HG03432 (cell line): ENCODE data around the gene REP15.
"Not testable (repeated sequence)": the region's sequence is repeated elsewhere in the genome, so short reads cannot be mapped to it uniquely, and the experiment has no call there.

ENCODE experiments used
- ATAC-seq: cut with Tn5 transposase; IDR thresholded peaks from one replicate; pipeline ENCODE4 v1.9.1; 2021; ENCODE audit warnings: mild to moderate bottlenecking, moderate library complexity; ENCODE audit not compliant: unreplicated experiment

REP15 gene, protein sequence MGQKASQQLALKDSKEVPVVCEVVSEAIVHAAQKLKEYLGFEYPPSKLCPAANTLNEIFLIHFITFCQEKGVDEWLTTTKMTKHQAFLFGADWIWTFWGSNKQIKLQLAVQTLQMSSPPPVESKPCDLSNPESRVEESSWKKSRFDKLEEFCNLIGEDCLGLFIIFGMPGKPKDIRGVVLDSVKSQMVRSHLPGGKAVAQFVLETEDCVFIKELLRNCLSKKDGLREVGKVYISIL

DNA sequence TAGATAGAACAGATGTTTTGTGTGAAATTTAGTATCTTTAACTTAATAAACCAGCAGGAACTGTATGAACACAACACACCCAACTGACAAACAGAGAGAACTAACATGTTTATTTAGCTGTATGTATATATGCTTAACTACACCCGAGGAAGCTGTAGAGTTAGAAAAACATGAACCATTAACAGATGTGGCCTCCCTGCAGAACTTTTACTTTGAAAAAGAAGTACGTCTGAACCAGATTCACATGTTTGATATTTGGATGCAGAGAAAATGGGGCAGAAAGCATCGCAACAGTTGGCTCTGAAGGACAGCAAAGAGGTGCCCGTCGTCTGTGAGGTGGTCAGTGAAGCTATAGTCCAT lies at the start of gene REP15:
TSS of gene REP15 (plus strand) at position 155 of the 360 bp plus-strand sequence. CDS start at position 271, 116 bp downstream.
- ATAC-seq, result no peak

DNA sequence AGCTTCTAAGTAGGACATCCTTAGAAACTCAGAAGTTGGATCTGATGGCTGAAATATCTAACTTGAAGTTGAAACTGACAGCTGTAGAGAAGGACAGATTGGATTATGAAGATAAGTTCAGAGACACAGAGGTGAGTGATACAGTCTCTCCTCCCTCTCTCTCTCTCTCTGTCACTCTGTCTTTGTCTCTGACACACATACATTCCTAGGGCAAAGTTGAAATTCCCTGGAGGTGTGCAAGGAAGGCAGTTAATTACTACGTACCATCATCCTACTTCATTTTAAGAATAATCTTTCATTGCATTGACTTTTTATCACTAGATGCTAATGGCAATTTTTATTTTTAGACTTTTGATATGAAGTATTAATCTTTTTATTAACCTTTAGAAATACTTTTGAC lies 46.2 kb upstream of the REP15 start:
- no peak for ATAC-seq

DNA sequence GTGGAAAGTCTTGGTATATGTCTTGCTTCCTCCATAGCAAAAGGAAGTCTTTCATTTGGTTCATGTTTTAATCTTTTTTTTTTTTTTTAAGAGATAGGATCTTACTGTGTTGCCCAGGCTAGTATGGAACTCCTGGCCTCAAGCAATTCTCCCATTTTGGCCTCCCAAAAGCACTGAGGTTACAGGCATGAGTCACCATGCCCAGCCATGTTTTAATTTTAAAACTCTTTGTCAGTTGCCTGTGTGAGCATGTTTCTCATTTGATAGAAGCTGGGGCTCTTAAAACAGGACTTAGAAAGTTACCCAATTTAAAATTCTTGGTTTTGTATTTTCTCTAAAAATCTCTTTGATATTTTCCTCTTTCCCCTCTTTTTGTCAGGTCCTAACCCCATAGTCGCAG lies 45.0 kb upstream of the REP15 start:
- no peak for ATAC-seq

DNA sequence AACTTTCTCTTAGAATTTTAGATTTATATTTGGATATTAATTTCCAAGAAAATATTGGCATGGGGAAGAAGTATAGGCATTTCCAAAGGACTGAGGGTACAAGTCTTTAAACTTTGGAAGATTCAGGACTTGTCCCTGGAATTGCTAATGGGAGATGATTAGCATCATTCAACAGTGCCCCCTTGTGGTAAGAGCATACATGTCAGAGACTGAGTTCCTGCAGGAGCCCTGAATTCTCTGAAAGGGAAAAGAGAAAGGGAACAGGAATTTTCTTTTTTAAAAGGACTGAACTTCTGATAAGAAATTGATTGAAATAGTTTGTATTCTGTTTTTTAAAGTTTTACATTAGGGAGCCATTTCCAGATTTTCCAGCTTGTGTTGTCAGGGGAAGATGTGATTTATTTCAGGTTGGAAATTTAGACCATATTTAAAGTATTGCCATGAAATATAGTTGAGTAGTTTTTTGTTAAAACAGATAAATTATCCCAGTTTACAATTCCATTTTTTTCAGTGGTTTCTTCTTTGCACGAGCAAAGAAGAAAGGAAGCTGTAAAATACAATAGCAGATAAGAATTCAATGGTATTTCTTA lies 44.0 kb upstream of the REP15 start:
- ATAC-seq, result no peak

DNA sequence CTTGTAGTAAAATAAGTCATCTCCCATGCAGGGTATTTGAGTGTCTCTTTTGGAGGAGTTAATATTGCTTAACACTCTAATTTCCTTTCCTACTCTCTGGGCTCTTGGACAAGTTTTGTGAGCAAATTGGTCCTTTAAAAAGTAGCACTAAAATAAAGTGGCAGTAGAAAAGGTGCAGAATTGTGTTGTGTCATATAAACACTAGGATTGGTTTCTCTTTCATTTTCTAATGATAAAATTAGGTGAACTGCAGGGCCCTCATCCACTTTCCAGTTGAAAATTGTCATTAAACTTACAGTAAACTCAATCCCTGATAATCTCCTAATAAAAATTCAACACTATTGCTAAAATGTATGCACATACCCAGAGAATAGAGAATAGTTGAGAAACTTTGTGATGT lies 42.6 kb upstream of the REP15 start:
- no peak for ATAC-seq

DNA sequence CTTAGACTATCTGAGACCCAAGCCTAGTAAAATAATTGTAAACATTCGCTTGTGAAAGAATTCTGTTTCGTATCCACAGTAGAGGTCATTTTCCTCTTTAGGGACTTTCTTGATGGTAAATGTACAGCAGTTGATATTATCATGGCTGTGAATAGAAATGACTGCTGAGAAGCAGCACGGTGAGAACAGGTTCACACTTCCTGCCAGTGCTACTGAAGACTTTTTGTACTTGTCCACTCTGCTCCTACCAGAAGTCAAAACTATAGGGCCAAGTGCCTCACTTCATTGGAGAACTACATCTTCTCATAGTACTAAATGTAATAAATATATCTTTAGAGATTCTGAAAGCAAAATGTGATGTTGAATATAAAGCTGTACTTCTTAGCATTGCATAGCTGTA lies 40.8 kb upstream of the REP15 start:
- ATAC-seq, result not testable (repeated sequence)

DNA sequence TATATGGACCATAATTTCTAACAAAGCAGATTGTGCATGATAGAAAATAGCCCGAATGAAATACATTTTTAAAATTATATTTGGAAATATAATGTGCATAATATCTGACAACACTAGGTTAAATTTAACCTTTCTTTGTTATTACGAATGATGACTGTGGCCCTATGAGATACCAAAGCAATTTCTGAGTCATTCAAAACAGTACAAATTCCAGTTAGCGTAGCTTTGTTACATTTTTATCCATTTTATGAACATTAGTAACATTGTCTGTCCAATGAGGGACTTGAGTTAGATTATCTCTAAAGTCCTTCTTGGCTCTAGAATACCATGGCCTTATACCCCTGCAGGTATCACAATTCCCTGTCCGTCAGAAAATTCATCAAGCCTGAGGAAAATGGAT lies 39.0 kb upstream of the REP15 start:
- no peak for ATAC-seq

DNA sequence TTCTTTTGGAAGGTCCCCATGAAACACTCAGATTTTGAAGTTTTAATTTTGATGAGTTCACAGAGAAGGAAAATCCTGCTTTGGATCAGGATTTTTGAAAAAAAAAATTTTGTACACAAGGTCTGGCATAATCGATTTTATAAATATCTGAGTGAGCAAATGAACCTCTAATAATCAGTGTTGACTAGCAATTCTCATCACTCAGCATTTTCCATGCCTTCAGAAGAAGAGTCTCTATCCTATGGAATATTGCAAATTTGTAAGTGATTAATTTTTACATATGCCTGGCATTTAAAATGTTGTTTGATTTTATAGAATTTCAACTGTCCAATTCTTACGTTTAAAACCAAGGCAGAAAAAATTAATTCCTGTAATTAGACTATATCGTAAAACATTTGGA lies 30.5 kb upstream of the REP15 start:
- ATAC-seq, result no peak

DNA sequence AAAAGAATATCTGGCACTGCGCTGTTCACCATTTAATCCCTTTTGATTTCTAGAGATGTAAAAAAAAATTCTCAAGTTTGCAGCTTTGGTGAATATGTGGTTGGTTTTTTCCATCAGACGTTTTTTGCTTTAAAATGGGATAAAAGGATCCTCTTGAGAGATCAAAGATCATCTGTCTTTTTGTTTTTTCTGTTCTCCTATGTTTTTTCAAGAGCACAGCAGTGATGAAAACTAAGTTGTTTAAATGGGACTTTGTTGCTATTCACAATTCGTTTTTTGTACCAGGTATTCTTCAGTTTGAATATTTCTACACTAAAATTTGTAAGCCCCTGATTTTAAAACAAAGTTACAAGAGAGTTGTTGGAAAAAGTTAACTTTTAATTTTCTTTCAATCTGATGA lies 29.7 kb upstream of the REP15 start:
- ATAC-seq, result no peak

DNA sequence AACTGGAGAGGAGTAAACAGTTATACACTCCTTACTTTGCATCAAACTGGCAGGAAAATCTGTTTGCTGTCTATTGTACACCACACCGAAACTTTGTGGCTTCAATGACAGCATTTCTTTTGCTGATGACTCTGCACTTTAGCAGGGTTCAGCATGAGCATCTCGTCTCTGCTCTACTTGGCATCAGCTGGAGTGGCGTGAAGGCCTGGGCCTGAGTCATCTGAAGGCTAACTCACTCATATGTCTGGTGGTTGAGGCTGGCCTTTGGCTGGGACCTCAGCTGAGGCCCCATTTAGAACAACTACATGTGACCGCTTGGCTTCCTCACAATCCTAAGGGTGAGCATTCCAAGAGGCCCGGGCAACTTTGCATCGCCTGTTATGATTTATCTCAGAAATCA lies 28.7 kb upstream of the REP15 start:
- ATAC-seq, result no peak

DNA sequence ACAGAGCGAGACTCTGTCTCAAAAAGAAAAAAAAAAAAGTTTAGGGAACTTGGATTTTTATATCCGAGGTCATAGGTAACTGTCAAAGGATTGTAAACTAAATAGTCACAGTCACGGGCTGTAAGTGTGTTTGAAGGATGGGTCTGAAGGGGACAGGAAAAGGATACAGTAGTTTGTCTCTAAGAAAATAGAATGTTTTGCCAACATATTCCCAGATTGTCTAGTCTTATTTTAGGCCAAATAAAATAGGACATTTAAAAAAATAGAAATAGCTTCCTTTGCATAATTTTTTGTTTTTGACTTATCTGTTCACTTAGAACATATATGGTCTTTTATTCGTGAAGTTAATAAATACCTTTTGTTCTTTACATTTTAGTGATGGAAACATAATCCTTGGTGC lies 24.2 kb upstream of the REP15 start:
- no peak for ATAC-seq

DNA sequence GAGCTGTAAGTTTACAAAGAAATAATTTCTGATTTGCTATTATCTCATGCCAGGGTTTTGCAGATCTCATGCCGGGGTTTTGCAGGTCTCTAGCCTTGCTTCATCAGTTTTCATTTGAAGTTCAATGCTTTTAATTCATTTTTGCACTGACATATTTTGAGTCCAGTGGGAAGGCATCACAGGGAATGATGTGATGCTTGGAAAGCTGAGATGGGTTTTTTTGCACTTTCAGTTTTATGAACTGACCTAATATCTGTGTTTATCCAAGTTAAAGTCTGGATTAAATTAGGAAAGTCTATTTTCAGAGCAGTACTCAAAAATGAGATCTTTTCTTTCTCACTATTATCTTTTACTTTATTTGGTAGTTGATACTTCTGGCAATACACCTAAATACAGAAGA lies 23.6 kb upstream of the REP15 start:
- no peak for ATAC-seq

DNA sequence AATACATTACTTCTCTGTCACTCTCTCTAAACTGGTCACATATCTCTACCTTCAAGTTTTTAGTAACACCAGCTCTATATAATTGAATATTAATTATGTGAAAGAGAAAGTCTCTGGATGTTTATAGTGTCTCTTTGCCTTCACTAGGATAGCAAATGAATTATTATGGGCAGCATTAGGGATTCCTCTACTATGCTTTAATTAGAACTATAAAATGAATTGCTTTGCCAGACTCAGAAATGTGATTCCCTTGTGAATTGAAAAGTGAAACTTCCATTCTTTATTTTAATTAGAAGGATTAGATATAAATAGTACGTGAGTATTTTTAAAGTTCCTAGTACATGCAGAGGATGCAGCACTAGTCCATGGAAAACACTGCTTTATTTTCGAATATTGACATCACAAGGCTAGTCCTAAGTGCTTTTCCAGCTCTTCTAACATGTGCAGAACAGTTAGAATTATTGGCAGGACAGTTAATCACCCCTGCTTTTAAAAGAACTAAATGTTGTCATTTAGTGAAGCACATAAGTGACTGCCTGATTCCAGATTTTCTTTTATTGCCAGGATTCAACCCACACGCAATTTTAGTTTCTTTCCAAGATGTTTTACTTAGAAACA lies 23.0 kb upstream of the REP15 start:
- ATAC-seq, result no peak

DNA sequence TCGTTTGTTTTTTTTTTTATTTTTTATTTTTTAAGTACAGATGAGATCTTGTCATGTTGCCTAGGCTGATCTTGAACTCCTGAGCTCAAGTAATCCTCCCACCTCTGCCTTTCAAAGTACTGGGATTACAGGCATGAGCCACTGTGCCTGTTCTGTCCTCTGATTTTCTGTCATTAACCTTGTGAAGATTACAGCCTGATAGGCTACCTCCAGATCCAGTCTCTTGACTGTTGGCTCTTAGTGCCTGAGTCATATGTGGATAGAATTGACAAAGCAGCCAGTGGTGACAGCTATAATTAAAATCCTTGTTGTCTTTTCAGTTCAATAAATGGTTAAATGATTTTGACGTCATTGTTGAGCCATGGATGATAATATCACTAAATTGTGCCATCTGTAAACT lies 21.3 kb upstream of the REP15 start:
- ATAC-seq, result no peak

DNA sequence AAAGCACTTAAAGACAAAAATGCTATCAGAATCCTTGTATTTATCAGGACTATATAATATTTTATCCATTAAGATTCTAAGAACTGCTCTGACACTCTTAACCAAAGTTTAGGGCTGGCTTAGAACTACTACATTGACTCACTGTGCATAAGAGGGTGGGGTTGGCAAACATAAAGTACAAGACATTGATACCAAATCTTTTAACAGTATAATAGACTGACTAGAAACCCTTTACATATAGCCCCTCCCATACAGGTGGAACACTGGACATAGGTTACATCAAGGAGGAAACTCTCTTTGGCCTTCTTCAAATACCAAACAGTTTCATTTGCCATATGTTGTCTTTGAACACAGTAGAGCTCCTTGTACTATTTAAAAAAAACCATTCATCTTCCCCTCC lies 15.6 kb upstream of the REP15 start:
- no peak for ATAC-seq

DNA sequence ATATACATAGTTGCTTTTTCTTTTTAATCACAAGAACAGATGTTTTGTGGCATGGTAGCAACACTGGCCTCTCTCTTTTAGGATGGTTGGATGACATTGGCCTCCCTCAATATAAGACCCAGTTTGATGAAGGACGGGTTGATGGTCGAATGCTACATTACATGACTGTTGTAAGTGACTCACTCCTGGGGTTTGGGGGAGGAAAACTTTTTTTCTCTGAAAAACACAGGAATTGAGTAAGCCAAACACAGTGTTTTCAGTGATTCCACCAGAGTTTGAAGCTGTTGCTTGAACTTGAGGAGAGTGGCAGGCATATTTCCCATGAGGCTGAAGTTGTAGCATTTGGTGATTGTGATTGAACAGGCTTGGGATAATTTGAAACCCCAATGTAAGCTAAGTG lies 13.7 kb upstream of the REP15 start:
- ATAC-seq, result no peak

DNA sequence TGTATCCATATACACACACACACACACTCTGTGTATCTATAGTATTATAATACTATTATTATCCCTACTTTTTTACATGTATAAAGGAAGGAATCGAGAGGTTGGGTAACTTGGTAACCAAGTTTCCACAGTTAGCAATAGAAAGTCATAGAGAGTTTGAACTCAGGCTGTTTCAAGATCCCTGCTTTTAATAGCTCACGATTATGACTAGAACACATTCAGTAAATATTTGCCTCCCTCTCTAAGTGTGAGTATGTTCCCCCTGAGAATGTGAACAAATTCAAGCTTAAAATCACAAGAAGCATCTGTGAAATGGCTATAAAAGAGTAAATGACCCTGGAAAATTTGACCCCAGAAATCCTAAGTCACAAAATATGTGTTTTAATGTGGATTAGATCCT lies 11.0 kb upstream of the REP15 start:
- no peak for ATAC-seq

DNA sequence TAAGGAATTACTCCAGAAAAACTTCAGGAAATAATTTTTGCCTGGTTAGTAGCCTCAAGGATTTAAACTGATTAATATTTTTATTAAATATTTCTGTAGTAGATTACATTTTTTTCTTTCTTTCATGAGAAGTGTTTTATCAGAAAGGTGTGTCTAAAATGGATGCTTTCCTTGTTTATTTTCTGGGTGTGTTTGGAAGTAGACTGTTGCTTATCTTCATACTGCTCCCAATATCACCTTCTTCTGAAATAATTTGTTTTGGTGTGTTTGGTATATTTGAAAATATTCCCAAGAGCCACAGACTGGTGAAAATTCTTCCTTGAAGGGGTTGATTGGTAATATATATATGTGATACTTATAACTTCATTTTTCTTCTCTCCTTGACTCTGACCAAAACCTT lies 10.1 kb upstream of the REP15 start:
- ATAC-seq, result no peak

DNA sequence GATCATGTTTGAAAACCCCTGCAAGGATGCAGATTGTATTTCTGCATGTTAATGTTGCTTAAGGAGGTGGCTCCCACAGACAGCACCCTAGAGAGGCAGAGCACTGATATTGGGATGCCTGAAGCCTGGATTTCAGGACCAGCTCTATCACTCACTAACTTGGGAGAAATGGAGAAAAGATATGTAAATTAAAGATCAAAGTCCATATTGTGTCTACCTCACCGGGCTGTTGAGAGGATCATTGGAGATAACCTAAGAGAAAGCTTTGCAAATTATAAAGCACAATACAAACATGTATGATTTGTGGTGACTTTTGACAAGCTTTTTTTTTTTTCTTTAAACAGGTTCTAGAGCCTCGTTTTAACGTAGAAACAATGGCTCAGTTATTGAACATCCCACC lies 7.6 kb upstream of the REP15 start:
- ATAC-seq, result no peak

DNA sequence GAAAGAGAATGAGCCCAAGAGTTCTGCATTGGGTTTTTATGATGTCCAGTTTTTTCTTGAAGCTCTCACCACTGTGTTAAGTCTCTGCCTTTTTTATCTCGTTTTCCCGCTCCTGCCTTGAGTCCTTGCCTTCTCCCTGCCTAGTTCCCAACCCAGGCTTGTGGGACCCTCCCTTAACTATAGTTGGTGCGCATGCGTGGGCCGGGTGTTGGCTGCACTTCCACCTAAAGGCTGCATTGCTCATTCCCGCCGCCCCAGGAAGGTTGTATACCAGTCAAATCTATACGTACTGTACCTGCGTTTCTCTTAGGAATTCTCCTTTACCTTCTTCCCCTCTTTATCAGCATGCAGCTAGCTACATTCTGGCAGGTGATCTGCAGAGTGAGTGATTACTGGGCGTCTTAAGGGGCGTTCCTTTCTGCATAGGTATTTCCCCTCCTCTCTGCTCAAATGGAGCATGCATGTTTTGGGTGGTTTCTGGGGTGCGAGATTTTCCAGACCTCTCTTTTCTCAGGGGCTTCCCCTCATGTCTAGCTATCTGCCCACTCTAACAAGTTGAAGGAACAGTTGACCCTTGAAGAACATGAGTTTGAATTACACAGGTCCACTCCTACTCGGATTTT lies 6.6 kb upstream of the REP15 start:
- no peak for ATAC-seq

DNA sequence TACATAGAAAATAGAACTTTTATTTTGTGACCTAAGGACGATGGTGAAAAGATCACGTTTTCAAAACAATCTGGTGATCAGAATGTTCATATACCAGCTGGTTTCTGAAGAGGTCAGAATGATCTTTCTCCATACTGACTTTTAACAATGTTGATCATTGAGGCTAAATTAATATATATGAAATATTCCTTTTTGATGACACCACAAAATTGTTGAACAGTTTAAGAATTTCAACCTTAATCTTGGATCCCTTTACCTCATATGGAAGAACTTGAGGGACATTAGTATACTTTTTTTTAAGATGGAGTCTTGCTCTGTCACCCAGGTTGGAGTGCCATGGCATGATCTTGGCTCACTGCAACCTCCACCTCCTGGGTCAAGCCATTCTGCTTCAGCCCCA lies 2.8 kb upstream of the REP15 start:
- ATAC-seq, result no peak

DNA sequence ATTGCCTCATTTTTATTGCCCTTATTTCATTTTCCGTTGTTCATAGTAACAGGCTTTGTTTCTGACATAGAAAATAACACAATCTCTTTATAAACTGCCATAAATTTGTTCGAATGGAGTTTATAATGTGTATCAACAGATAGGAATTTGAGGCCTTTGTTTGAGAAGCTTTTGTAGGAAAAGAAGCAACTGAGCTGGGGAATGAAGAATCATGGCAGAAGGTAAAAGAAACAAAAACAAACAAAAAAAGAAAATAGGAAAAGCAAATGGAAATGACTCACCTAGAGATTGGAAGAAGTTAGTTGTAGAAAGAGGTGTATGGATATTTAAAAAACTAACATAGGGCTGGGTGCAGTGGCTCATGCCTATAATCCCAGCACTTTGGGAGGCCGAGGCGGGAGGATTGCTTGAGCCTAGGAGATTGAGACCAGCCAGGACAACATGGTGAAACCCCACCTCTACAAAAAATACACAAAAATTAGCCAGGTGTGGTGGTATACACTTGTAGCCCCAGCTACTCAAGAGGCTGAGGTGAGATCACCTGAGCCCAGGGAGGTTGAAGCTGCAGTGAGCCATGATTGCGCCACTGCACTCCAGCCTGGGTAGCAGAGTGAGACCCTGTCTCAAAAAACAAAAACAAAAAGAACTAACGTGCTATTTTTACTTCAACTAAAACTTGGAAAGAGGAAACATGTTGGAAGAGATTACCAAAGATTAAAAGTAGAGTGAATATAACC lies 523 bp upstream of the REP15 start:
- ATAC-seq, result no peak
